WTC11 (cell line): Measurements from ENCODE around the gene LARP7.

Source experiments
- CREB1 ChIP-seq: sonication (generic); formaldehyde crosslinking; IDR thresholded peaks from 2 replicates; pipeline ENCODE4 v1.8.0; 2023; ENCODE audit warnings: mild to moderate bottlenecking, missing genetic modification reagents
- FOXK1 ChIP-seq: sonication (generic); formaldehyde crosslinking; IDR thresholded peaks from 2 replicates; pipeline ENCODE4 v1.8.0; 2022; ENCODE audit warnings: mild to moderate bottlenecking, moderate library complexity, missing genetic modification reagents
- NFATC4 ChIP-seq: fragments of 250-450 bp; sonication (Bioruptor Pico); IDR thresholded peaks from 2 replicates; pipeline ENCODE4 v1.9.0; 2021; ENCODE audit warnings: mild to moderate bottlenecking
- SOX15 ChIP-seq: fragments of 250-450 bp; sonication (Bioruptor Pico); IDR thresholded peaks from 2 replicates; pipeline ENCODE4 v1.9.0; 2021; ENCODE audit warnings: mild to moderate bottlenecking
- TEAD4 ChIP-seq: sonication (generic); formaldehyde crosslinking; IDR thresholded peaks from 2 replicates; pipeline ENCODE4 v1.8.0; 2022; ENCODE audit warnings: mild to moderate bottlenecking, missing genetic modification reagents
- ZBTB21 ChIP-seq: sonication (generic); formaldehyde crosslinking; IDR thresholded peaks from 2 replicates; pipeline ENCODE4 v1.8.1; 2023; ENCODE audit warnings: mild to moderate bottlenecking, missing genetic modification reagents, borderline replicate concordance
- ZNF232 ChIP-seq: sonication (generic); formaldehyde crosslinking; IDR thresholded peaks from 2 replicates; pipeline ENCODE4 v1.8.0; 2022; ENCODE audit warnings: mild to moderate bottlenecking, missing genetic modification reagents
- ZNF263 ChIP-seq: sonication (generic); formaldehyde crosslinking; IDR thresholded peaks from 2 replicates; pipeline ENCODE4 v1.8.1; 2022; ENCODE audit warnings: low read depth, mild to moderate bottlenecking, moderate library complexity, missing genetic modification reagents
- TF ChIP-seq, protein P1 (sequence below): fragments of 200-600 bp; IDR thresholded peaks from 2 replicates; pipeline ENCODE4 v1.8.0; 2022; ENCODE audit warnings: antibody characterized with exemption
- TF ChIP-seq, protein P2 (sequence below): sonication (generic); formaldehyde crosslinking; IDR thresholded peaks from 2 replicates; pipeline ENCODE4 v1.8.1; 2023; ENCODE audit warnings: mild to moderate bottlenecking, missing genetic modification reagents, moderate library complexity

DNA sequence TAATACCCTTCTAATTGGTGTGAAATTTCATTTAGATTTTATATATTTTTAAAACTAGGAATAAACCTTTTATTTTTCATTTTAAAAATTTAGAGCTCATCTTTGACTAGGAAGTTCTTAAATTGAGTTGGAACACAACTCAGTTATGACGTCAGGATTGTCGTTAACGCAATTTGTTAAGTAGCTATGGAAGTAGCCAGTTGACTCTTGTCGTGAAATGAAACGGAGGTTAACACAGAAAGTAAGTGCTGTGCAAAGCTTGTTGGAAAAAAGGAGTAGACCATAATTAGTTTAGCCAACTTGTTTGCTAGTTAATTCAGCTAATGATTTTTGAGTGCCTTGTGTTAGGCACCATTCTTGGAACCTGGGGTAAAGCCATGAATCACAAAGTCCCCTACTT, 18.3 kb downstream of the LARP7 start:
- TF ChIP-seq, protein P1, sequence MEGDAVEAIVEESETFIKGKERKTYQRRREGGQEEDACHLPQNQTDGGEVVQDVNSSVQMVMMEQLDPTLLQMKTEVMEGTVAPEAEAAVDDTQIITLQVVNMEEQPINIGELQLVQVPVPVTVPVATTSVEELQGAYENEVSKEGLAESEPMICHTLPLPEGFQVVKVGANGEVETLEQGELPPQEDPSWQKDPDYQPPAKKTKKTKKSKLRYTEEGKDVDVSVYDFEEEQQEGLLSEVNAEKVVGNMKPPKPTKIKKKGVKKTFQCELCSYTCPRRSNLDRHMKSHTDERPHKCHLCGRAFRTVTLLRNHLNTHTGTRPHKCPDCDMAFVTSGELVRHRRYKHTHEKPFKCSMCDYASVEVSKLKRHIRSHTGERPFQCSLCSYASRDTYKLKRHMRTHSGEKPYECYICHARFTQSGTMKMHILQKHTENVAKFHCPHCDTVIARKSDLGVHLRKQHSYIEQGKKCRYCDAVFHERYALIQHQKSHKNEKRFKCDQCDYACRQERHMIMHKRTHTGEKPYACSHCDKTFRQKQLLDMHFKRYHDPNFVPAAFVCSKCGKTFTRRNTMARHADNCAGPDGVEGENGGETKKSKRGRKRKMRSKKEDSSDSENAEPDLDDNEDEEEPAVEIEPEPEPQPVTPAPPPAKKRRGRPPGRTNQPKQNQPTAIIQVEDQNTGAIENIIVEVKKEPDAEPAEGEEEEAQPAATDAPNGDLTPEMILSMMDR = no peak
- TF ChIP-seq SOX15 (CRISPR knock-in tag) = no peak
- TF ChIP-seq, protein P2, sequence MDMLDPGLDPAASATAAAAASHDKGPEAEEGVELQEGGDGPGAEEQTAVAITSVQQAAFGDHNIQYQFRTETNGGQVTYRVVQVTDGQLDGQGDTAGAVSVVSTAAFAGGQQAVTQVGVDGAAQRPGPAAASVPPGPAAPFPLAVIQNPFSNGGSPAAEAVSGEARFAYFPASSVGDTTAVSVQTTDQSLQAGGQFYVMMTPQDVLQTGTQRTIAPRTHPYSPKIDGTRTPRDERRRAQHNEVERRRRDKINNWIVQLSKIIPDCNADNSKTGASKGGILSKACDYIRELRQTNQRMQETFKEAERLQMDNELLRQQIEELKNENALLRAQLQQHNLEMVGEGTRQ (CRISPR knock-in tag) = no peak
- 0 out of 2 replicates have a peak, but pooled peaks have one; percentile 51 for TF ChIP-seq ZBTB21 (CRISPR knock-in tag)
- no peak for TF ChIP-seq TEAD4 (CRISPR knock-in tag)
- TF ChIP-seq NFATC4 (CRISPR knock-in tag) = no peak
- no peak for TF ChIP-seq ZNF232 (CRISPR knock-in tag)
- no peak for TF ChIP-seq FOXK1
- TF ChIP-seq ZNF263 (CRISPR knock-in tag) = no peak
- no peak for TF ChIP-seq CREB1
